Body of pancreas (tissue), 4 donors: ENCODE results near the gene CRHR2. TPM values are rescaled to one million over a fixed set of nuclear protein-coding genes. Genes with fewer than 3 reads are reported as not detected.
A peak's percentile ranks its signal among the peaks of the same experiment; 100 is the strongest.

ENCODE experiments used
- ATAC-seq: fragments of 150-250 bp; one replicate; pipeline ENCODE4 v1.9.1; 2016
- DNase-seq, 4 donors: peaks; one replicate each; pipeline ENCODE4 v3.0.0-alpha.2; 2019
- H3K27ac ChIP-seq, 4 donors: fragments of 200-600 bp; sonication (generic); 1 replicate in 3 of 4; 2 replicates in 1 of 4; pipeline versions ENCODE4 v1.5.1 to v1.6.1; 2016 to 2019; ENCODE audit warnings: mild to moderate bottlenecking in 1 of 4, mixed read lengths in 1 of 4, moderate library complexity in 1 of 4
- H3K27me3 ChIP-seq, 2 donors: fragments of 200-600 bp; sonication (generic); one replicate each; pipeline ENCODE4 v1.6.0; 2016; ENCODE audit warnings: mild to moderate bottlenecking in 1 of 2
- H3K36me3 ChIP-seq, 2 donors: fragments of 200-600 bp; sonication (generic); replicated peaks in 1 of 2; 2 replicates each; pipeline ENCODE4 v1.5.1; 2016; ENCODE audit warnings: low read depth in 2 of 2; ENCODE audit not compliant: insufficient read depth in 1 of 2
- H3K4me1 ChIP-seq: fragments of 200-600 bp; sonication (generic); one replicate; pipeline ENCODE4 v1.6.0; 2016
- H3K4me3 ChIP-seq, 2 donors: fragments of 200-600 bp; sonication (generic); 1 replicate in 1 of 2; 2 replicates in 1 of 2; pipeline ENCODE4 v1.5.1; 2016 to 2019
- H3K9me3 ChIP-seq, 3 donors: fragments of 200-600 bp; sonication (generic); 1 replicate in 2 of 3; 2 replicates in 1 of 3; pipeline ENCODE4 v1.5.1; 2016
- POLR2A ChIP-seq, 3 donors: fragments of 450-650 bp; IDR thresholded peaks; one replicate each; pipeline ENCODE4 v1.6.1; 2016; ENCODE audit warnings: antibody characterized with exemption in 3 of 3, mild to moderate bottlenecking in 2 of 3
- WGBS, 2 donors: methylation state at CpG; one replicate each; pipeline ENCODE4 v1.1.5; 2017; 5-methylcytosine and 5-hydroxymethylcytosine counted together
- intact Hi-C: fragments of 100-400 bp; cut with DNase I; formaldehyde crosslinking; loops from one replicate; pipeline ENCODE4 v1.15.1; 2023
- total RNA-seq, 2 donors: library from RNA; depleted of rRNA; stranded (reverse); fragments of >200 nt; gene quantifications; one replicate each; pipeline ENCODE4 v1.1.0, GENCODE V29; 2016
- TF ChIP-seq, protein P1 (sequence below), 7 experiments: fragments of 450-650 bp in 4 of 7; fragments of 200-600 bp in 3 of 7; sonication (generic) in 3 of 7; IDR thresholded peaks; one replicate each; pipeline ENCODE4 v1.5.1; 2016 to 2019; ENCODE audit warnings: antibody characterized with exemption in 7 of 7

The CRHR2 gene
- total RNA-seq, 2 donors from 2014 or later = 0.33 to 4.7 TPM

DNA sequence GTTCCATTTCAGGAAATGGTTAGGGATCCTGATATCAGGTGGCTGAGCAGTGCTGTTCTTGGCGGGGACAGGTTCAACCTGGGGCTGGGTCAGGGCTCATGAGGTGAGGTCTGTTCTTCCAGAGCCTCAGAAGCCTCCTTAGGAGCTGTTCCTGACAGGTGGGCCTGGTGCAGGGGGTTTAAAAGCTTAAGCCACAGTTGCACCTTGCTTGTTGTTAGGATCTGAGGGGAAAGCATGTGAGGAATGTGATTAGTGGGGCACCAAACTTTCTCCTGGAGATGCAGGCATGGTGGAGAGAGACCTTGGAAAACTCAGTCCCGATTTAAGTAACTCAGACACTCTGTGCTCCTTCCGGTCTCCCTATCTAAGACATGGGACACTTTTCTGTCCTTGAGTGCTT, 18.7 kb upstream of the CRHR2 start:
- Histone ChIP-seq H3K4me3 (no peak overlapping the region), H3K27ac (no peak overlapping the region), H3K36me3 (no peaks in the 10 kb centered on the region), H3K4me1 (no peaks in the 10 kb centered on the region), H3K9me3 (no peaks in the 10 kb centered on the region), H3K27me3 (no peaks in the 10 kb centered on the region)
- intact Hi-C loops = no loop called here
- 77 to 90% methylated on average over 3 of the region's 3 CpGs for WGBS, 2 donors
- ATAC-seq = no peak
- DNase-seq = no peak
- TF ChIP-seq, protein P1, sequence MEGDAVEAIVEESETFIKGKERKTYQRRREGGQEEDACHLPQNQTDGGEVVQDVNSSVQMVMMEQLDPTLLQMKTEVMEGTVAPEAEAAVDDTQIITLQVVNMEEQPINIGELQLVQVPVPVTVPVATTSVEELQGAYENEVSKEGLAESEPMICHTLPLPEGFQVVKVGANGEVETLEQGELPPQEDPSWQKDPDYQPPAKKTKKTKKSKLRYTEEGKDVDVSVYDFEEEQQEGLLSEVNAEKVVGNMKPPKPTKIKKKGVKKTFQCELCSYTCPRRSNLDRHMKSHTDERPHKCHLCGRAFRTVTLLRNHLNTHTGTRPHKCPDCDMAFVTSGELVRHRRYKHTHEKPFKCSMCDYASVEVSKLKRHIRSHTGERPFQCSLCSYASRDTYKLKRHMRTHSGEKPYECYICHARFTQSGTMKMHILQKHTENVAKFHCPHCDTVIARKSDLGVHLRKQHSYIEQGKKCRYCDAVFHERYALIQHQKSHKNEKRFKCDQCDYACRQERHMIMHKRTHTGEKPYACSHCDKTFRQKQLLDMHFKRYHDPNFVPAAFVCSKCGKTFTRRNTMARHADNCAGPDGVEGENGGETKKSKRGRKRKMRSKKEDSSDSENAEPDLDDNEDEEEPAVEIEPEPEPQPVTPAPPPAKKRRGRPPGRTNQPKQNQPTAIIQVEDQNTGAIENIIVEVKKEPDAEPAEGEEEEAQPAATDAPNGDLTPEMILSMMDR (IDR thresholded peaks at IDR 0.05) = no peak
- no peak for TF ChIP-seq POLR2A (IDR thresholded peaks at IDR 0.05)

DNA sequence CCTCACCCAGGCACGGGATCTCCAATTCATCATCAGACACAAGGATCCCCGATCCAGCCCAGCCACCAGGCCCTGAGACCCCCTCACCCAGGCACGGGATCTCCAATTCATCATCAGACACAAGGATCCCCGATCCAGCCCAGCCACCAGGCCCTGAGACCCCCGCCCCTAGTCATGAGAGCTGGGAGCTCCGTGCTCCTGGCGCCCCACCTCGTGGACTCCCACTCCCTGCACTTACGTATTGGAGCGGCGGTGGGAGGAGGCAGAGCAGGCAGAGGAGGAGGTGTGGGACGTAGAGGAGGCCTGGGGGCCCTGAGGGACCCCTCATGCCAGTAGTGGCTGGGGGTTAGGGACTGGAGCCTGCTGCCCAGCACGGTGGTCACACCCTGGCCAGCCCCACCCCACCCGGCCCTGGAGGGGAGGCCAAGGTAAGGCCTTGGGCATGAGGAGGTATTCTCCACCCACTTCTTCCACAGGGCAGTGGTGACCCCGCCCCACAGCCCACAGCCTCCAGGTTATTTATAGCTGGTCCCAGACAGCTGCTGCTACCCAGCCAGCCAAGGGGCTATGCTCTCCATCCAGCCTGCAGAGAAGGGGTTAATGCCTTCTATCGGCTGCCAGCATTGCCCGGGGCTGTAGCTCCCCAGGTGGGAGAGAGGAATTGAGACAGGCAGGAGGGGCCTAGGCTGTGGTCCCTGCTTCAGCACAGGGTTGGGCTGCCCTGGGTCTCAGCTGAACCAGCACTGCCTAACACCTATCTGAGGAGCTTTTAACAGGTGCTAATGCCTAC, 17.6 kb upstream of the CRHR2 start:
- ATAC-seq (no peak), DNase-seq (no peak)
- WGBS, 2 donors = 69 to 70% methylated on average over 15 to 17 of the region's 17 CpGs
- Histone ChIP-seq H3K36me3 (no peaks in the 10 kb centered on the region), H3K27me3 (no peaks in the 10 kb centered on the region), H3K9me3 (no peaks in the 10 kb centered on the region), H3K4me3 (no peak overlapping the region), H3K27ac (no peak overlapping the region), H3K4me1 (peaks cover 6% of the 10 kb centered on the region)
- intact Hi-C loops = no loop called here
- TF ChIP-seq POLR2A (IDR thresholded peaks at IDR 0.05) = no peak
- TF ChIP-seq, protein P1 (IDR thresholded peaks at IDR 0.05) = no peak

DNA sequence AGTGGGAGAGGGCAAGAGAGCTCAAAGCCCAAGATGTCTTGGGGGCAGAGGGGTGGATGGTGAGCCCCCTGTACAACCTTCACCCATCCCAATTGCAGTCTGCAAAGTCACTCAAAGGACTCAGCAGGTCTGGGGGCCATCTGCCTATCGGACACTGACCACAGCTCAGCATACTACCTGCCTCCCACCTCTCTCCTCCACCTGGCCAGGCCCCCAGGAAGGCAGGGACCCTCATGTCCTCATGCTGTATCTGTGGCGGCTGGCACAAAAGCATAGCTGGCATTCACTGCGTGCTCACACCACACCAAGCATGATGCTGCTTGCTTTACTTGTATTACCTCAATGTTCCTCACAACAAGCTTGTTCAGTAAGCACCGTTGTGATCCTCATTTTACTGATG, 16.2 kb upstream of the CRHR2 start:
- Histone ChIP-seq H3K4me1 (peaks cover 19% of the 10 kb centered on the region), H3K9me3 (no peaks in the 10 kb centered on the region), H3K27ac (no peak overlapping the region), H3K27me3 (no peaks in the 10 kb centered on the region), H3K36me3 (no peaks in the 10 kb centered on the region), H3K4me3 (no peak overlapping the region)
- DNase-seq (no peak), ATAC-seq (no peak)
- no peak for TF ChIP-seq POLR2A (IDR thresholded peaks at IDR 0.05)
- TF ChIP-seq, protein P1 (IDR thresholded peaks at IDR 0.05) = no peak
- intact Hi-C loops = no loop called here
- WGBS, 2 donors = 84 to 92% methylated on average over 4 of the region's 4 CpGs

DNA sequence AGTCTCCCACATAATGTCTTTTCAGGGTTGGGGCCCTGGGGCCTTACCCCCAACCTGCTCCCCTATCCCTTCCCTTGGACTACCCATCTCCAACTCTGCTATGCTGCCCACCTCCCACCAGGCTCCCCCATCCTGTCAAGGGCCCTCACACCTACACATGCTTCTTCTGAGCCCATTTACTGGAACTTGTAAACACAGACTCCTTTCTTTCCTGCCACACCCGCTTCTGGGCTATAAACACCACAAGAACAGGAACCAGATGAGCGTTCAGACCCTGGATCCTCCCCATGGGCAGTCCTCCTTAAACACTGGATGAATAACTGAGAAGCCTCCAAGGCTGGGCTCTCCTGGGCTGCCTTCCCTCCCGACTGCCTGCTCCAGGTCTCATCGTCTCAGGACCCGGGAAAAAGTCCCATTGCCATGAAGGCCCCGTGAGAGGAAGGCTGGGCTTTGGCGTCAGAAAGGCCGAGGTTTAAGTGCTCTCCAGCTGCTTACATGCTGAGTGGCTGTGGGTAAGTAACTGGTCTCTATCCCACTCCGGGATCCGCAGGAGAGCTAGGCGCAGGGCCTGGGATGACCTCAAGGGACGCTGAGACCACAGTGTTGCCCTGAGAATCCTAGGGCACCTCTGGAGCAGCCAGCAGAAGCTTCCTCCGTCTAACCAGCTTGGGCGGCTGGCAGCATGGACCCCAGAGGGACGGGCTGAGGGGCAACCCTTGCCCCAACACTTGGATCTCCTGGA, 15.6 kb upstream of the CRHR2 start:
- H3K27me3 ChIP-seq = no peaks in the 10 kb centered on the region
- H3K4me3 ChIP-seq = no peak overlapping the region
- no peak for TF ChIP-seq POLR2A (IDR thresholded peaks at IDR 0.05)
- TF ChIP-seq, protein P1 (IDR thresholded peaks at IDR 0.05) = no peak
- 89 to 90% methylated on average over 13 to 15 of the region's 15 CpGs for WGBS, 2 donors
- no peaks in the 10 kb centered on the region for H3K9me3 ChIP-seq
- peaks cover 21% of the 10 kb centered on the region for H3K4me1 ChIP-seq
- DNase-seq (no peak), ATAC-seq (no peak)
- peak overlapping the region in 1 of 4 donors; percentile 29 for H3K27ac ChIP-seq
- no peaks in the 10 kb centered on the region for H3K36me3 ChIP-seq
- intact Hi-C loops = no loop called here
